Neural cell (in vitro differentiated cells): Measurements from ENCODE around the gene PCGF6. TPM values are rescaled to one million over a fixed set of nuclear protein-coding genes. Genes with fewer than 3 reads are reported as not detected.
A peak's percentile ranks its signal among the peaks of the same experiment; 100 is the strongest.

Experiments
- H2AFZ ChIP-seq: fragments of 200-600, 300-800 bp; sonication (generic), shearing (Covaris generic); 2 replicates; pipeline ENCODE4 v1.6.0; 2014; ENCODE audit warnings: low read depth, mild to moderate bottlenecking, antibody characterized with exemption, low read length, moderate library complexity
- H3F3A ChIP-seq: fragments of 200-600 bp; shearing (Covaris generic); 2 replicates; pipeline ENCODE4 v1.6.1; 2016; ENCODE audit warnings: mild to moderate bottlenecking, moderate library complexity, mixed read lengths, antibody characterized with exemption, low read length; ENCODE audit not compliant: insufficient read depth, poor library complexity, severe bottlenecking
- H3K27ac ChIP-seq: fragments of 200-600, 300-800 bp; sonication (generic), shearing (Covaris generic); 2 replicates; pipeline ENCODE4 v1.5.1; 2014; ENCODE audit warnings: mild to moderate bottlenecking, low read length, moderate library complexity
- H3K27me3 ChIP-seq: fragments of 300-800, 200-600 bp; sonication (generic), shearing (Covaris generic); 2 replicates; pipeline ENCODE4 v1.6.0; 2014; ENCODE audit warnings: mild to moderate bottlenecking, low read depth, low read length, moderate library complexity; ENCODE audit not compliant: insufficient read depth
- H3K36me3 ChIP-seq: fragments of 300-800, 200-600 bp; sonication (generic), shearing (Covaris generic); 2 replicates; pipeline ENCODE4 v1.5.1; 2014; ENCODE audit warnings: mild to moderate bottlenecking, antibody characterized with exemption, low read length, moderate library complexity; ENCODE audit not compliant: insufficient read depth
- H3K4me2 ChIP-seq: fragments of 300-800, 200-600 bp; sonication (generic), shearing (Covaris generic); 2 replicates; pipeline ENCODE4 v1.6.0; 2014; ENCODE audit warnings: mild to moderate bottlenecking, low read length
- H3K4me3 ChIP-seq: fragments of 300-800, 200-600 bp; sonication (generic), shearing (Covaris generic); 2 replicates; pipeline ENCODE4 v1.5.1; 2014; ENCODE audit warnings: mild to moderate bottlenecking, low read length, moderate library complexity
- H3K79me2 ChIP-seq: fragments of 200-600 bp; shearing (Covaris generic); replicated peaks from 2 replicates; pipeline ENCODE4 v1.6.0; 2014; ENCODE audit warnings: mild to moderate bottlenecking, low read length, moderate library complexity; ENCODE audit not compliant: insufficient read depth
- H3K9ac ChIP-seq: fragments of 300-800, 200-600 bp; sonication (generic), shearing (Covaris generic); 2 replicates; pipeline ENCODE4 v1.6.1; 2016; ENCODE audit warnings: mild to moderate bottlenecking, low read length, mixed read lengths
- H3K9me2 ChIP-seq: fragments of 200-600 bp; shearing (Covaris generic); 2 replicates; pipeline ENCODE4 v1.6.1; 2016; ENCODE audit warnings: mild to moderate bottlenecking, low read length, mixed read lengths; ENCODE audit not compliant: insufficient read depth
- H3K9me3 ChIP-seq: fragments of 200-600, 300-800 bp; sonication (generic), shearing (Covaris generic); 2 replicates; pipeline ENCODE4 v1.6.1; 2016; ENCODE audit warnings: mild to moderate bottlenecking, mixed run types, low read length, moderate library complexity, mixed read lengths
- H4K20me1 ChIP-seq: fragments of 200-600 bp; shearing (Covaris generic); 2 replicates; pipeline ENCODE4 v1.6.1; 2016; ENCODE audit warnings: mild to moderate bottlenecking, mixed run types; ENCODE audit not compliant: insufficient read depth
- CTCF ChIP-seq: fragments of 450-650 bp; IDR thresholded peaks from 2 replicates; pipeline ENCODE4 v1.5.1; 2014; ENCODE audit warnings: antibody characterized with exemption, mild to moderate bottlenecking, moderate library complexity; ENCODE audit not compliant: poor library complexity, severe bottlenecking
- EP300 ChIP-seq: fragments of 450-650 bp; conservative IDR thresholded peaks from 2 replicates; pipeline ENCODE4 v1.6.1; 2014; ENCODE audit warnings: antibody characterized with exemption, mild to moderate bottlenecking, moderate library complexity; ENCODE audit not compliant: poor library complexity, severe bottlenecking
- EZH2 ChIP-seq: fragments of 200-600, 300-800 bp; shearing (Covaris generic), sonication (generic); IDR thresholded peaks from 2 replicates; pipeline ENCODE4 v1.6.1; 2014; ENCODE audit warnings: antibody characterized with exemption, low read length, borderline replicate concordance, mild to moderate bottlenecking; ENCODE audit not compliant: insufficient read depth, poor library complexity, severe bottlenecking
- MXI1 ChIP-seq: fragments of 450-650 bp; conservative IDR thresholded peaks from 2 replicates; pipeline ENCODE4 v1.6.1; 2014; ENCODE audit warnings: antibody characterized with exemption, mild to moderate bottlenecking; ENCODE audit not compliant: poor library complexity, severe bottlenecking
- POLR2AphosphoS5 ChIP-seq: IDR thresholded peaks from 2 replicates; pipeline ENCODE4 v1.6.1; 2012
- RAD21 ChIP-seq: fragments of 450-650 bp; conservative IDR thresholded peaks from 2 replicates; pipeline ENCODE4 v1.6.1; 2014; ENCODE audit warnings: antibody characterized with exemption, mild to moderate bottlenecking, moderate library complexity
- REST ChIP-seq: IDR thresholded peaks from 2 replicates; pipeline ENCODE4 v1.6.1; 2012; ENCODE audit warnings: borderline replicate concordance
- SMC3 ChIP-seq: fragments of 450-650 bp; conservative IDR thresholded peaks from 2 replicates; pipeline ENCODE4 v1.6.1; 2014; ENCODE audit warnings: antibody characterized with exemption, mild to moderate bottlenecking, moderate library complexity; ENCODE audit not compliant: poor library complexity
- TAF1 ChIP-seq: IDR thresholded peaks from 2 replicates; pipeline ENCODE4 v1.6.1; 2012; ENCODE audit warnings: low read depth
- polyA plus RNA-seq: library from polyadenylated mRNA; depleted of rRNA; stranded (reverse); fragments of >200 nt; gene quantifications from 2 replicates; pipeline ENCODE4 v1.2.3, GENCODE V29; 2014

The PCGF6 gene
- polyA plus RNA-seq, 1 donor from 2014 or later, result 31.3 TPM

GRCh38 chr10:103281753-103282152 lies 69.2 kb downstream of the PCGF6 start:
- H3K27me3 ChIP-seq, result no peaks in the 10 kb centered on the region
- H3K9me3 ChIP-seq, result no peaks in the 10 kb centered on the region
- H3K4me3 ChIP-seq, result peak overlapping the region; percentile 97
- peaks cover 83% of the 10 kb centered on the region for H3K79me2 ChIP-seq
- H3K27ac ChIP-seq, result peak overlapping the region; percentile 92
- no peaks in the 10 kb centered on the region for H3F3A ChIP-seq
- peak; percentile 83 for TF ChIP-seq MXI1
- peak; percentile 96 for TF ChIP-seq TAF1
- peak; percentile 95 for TF ChIP-seq REST
- TF ChIP-seq EP300, result peak; percentile 64
- peak; percentile 52 for TF ChIP-seq SMC3
- TF ChIP-seq EZH2, result no peak
- no peak for TF ChIP-seq CTCF
- peak; percentile 54 for TF ChIP-seq RAD21
- peak; percentile 92 for TF ChIP-seq POLR2AphosphoS5
- peak overlapping the region; percentile 97 for H3K9ac ChIP-seq
- peak overlapping the region; percentile 94 for H3K4me2 ChIP-seq
- H2AFZ ChIP-seq, result no peak overlapping the region
- H3K9me2 ChIP-seq, result no peaks in the 10 kb centered on the region
- H4K20me1 ChIP-seq, result peaks cover 10% of the 10 kb centered on the region
- H3K36me3 ChIP-seq, result no peaks in the 10 kb centered on the region

GRCh38 chr10:103280506-103280905 lies 70.4 kb downstream of the PCGF6 start:
- TF ChIP-seq POLR2AphosphoS5, result no peak
- no peak for TF ChIP-seq EP300
- TF ChIP-seq REST, result no peak
- no peak for TF ChIP-seq EZH2
- TF ChIP-seq TAF1, result no peak
- peak overlapping the region; percentile 97 for H3K9ac ChIP-seq
- H3K9me3 ChIP-seq, result no peaks in the 10 kb centered on the region
- H3K9me2 ChIP-seq, result no peaks in the 10 kb centered on the region
- H3K27me3 ChIP-seq, result peaks cover 4% of the 10 kb centered on the region
- peak overlapping the region; percentile 94 for H3K4me2 ChIP-seq
- no peaks in the 10 kb centered on the region for H3K36me3 ChIP-seq
- H3F3A ChIP-seq, result no peaks in the 10 kb centered on the region
- H3K4me3 ChIP-seq, result peak overlapping the region; percentile 97
- peaks cover 10% of the 10 kb centered on the region for H4K20me1 ChIP-seq
- H3K27ac ChIP-seq, result peak overlapping the region; percentile 92
- peaks cover 81% of the 10 kb centered on the region for H3K79me2 ChIP-seq
- H2AFZ ChIP-seq, result no peak overlapping the region
